GM12878 (cell line): ENCODE measurements around the gene PITPNB. TPM values are rescaled to one million over a fixed set of nuclear protein-coding genes. Genes with fewer than 3 reads are reported as not detected.

ENCODE experiments used
- ATAC-seq: fragments of 200-7000 bp; cut with Tn5 transposase; 3 replicates; pipeline ENCODE4 v1.9.1; 2020; ENCODE audit warnings: mild to moderate bottlenecking, moderate library complexity
- Bru-seq: library from RNA; stranded (reverse); fragments of 400-500 nt; gene quantifications from one replicate; lab custom pipeline; 2021; lab: Mats Ljungman, UMichigan
- BruChase-seq, 2 experiments: library from RNA; stranded (reverse); fragments of 400-500 nt; gene quantifications; one replicate each; lab custom pipeline; 2021; lab: Mats Ljungman, UMichigan
- BruUV-seq: library from RNA; stranded (reverse); fragments of 400-500 nt; replicated peaks from 2 replicates; lab custom pipeline; 2021; lab: Mats Ljungman, UMichigan
- CTCF ChIA-PET: fragments of 300-600 bp; sonication (Branson Sonifier 250); formaldehyde crosslinking; extraction: SDS; loops from one replicate; lab custom pipeline; 2021; ENCODE audit warnings: inconsistent platforms; lab: Yijun Ruan, JAX
- POLR2A ChIA-PET: fragments of 350-600 bp; formaldehyde crosslinking; extraction: SDS; loops from one replicate; lab custom pipeline; 2021; ENCODE audit warnings: inconsistent platforms; lab: Charles Lee
- RAD21 ChIA-PET: fragments of 300-600 bp; sonication (Branson Sonifier 250); formaldehyde crosslinking; loops from one replicate; lab custom pipeline; 2023; ENCODE audit warnings: antibody characterized with exemption; ENCODE audit not compliant: unreplicated experiment; lab: Charles Lee
- SMC1A ChIA-PET: fragments of 300-600 bp; sonication (Branson Sonifier 250); formaldehyde crosslinking; loops from one replicate; lab custom pipeline; 2023; ENCODE audit not compliant: unreplicated experiment, uncharacterized antibody; lab: Charles Lee
- DNase-seq: peaks from one replicate; pipeline ENCODE4 v3.0.0-alpha.2; 2011; ENCODE audit warnings: low read depth, low spot score
- FAIRE-seq: peaks from 3 replicates; lab custom pipeline; 2011; peaks lifted over from hg19 to GRCh38; lab: Jason Lieb, UNC
- H2AFZ ChIP-seq: 2 replicates; pipeline ENCODE4 v1.6.0; 2011; ENCODE audit warnings: low read depth, low read length, control low read depth; ENCODE audit not compliant: control insufficient read depth
- H3K27ac ChIP-seq: 2 replicates; pipeline ENCODE4 v1.5.1; 2011; ENCODE audit warnings: control low read depth; ENCODE audit not compliant: control insufficient read depth, insufficient read depth
- H3K27me3 ChIP-seq, 2 experiments: replicated peaks in 1 of 2; 2 replicates each; pipeline versions ENCODE4 v1.6.0 to v1.6.1; 2011; ENCODE audit warnings: low read length in 1 of 2; ENCODE audit not compliant: control insufficient read depth in 2 of 2, insufficient read depth in 2 of 2
- H3K36me3 ChIP-seq, 2 experiments: 2 replicates each; pipeline ENCODE4 v1.5.1; 2011; ENCODE audit warnings: low read length in 1 of 2; ENCODE audit not compliant: control insufficient read depth in 2 of 2, insufficient read depth in 2 of 2
- H3K4me1 ChIP-seq: 2 replicates; pipeline ENCODE4 v1.6.1; 2011; ENCODE audit warnings: mild to moderate bottlenecking, low read length, moderate library complexity, mixed read lengths; ENCODE audit not compliant: control insufficient read depth, insufficient read depth
- H3K4me2 ChIP-seq: 2 replicates; pipeline ENCODE4 v1.6.0; 2011; ENCODE audit warnings: control low read depth; ENCODE audit not compliant: control insufficient read depth, insufficient read depth
- H3K4me3 ChIP-seq: fragments of 200-600 bp; sonication (generic); 2 replicates; pipeline ENCODE4 v1.5.1; 2016
- H3K79me2 ChIP-seq: 2 replicates; pipeline ENCODE4 v1.6.0; 2011; ENCODE audit warnings: low read length; ENCODE audit not compliant: control insufficient read depth, insufficient read depth
- H3K9ac ChIP-seq: 2 replicates; pipeline ENCODE4 v1.8.0; 2011; ENCODE audit warnings: low read length, control low read depth, mixed read lengths; ENCODE audit not compliant: control insufficient read depth, insufficient read depth
- H3K9me3 ChIP-seq: replicated peaks from 3 replicates; pipeline ENCODE4 v1.5.1; 2011; ENCODE audit warnings: mild to moderate bottlenecking, low read length; ENCODE audit not compliant: control insufficient read depth, insufficient read depth
- H4K20me1 ChIP-seq: 2 replicates; pipeline ENCODE4 v1.6.0; 2011; ENCODE audit not compliant: control insufficient read depth, insufficient read depth
- CBFB ChIP-seq: IDR thresholded peaks from 2 replicates; pipeline ENCODE4 v1.6.1; 2016; ENCODE audit warnings: antibody characterized with exemption, low read depth
- FOXM1 ChIP-seq: IDR thresholded peaks from 2 replicates; pipeline ENCODE4 v1.6.1; 2012; ENCODE audit warnings: low read depth, mild to moderate bottlenecking, inconsistent platforms, low read length, moderate library complexity
- HDAC2 ChIP-seq: fragments of 200-600 bp; sonication (generic); IDR thresholded peaks from 2 replicates; pipeline ENCODE4 v1.6.1; 2017
- KDM1A ChIP-seq: fragments of 200-600 bp; sonication (generic); IDR thresholded peaks from 2 replicates; pipeline ENCODE4 v1.6.1; 2016; ENCODE audit warnings: borderline replicate concordance
- MTA3 ChIP-seq: IDR thresholded peaks from 2 replicates; pipeline ENCODE4 v1.6.1; 2012; ENCODE audit warnings: low read length, inconsistent platforms, borderline replicate concordance
- MXI1 ChIP-seq: fragments of 150-350 bp; IDR thresholded peaks from 2 replicates; pipeline ENCODE4 v1.6.1; 2011; ENCODE audit warnings: low read depth, mild to moderate bottlenecking, inconsistent platforms, low read length, improper control_type of control experiment
- NR2C2 ChIP-seq: IDR thresholded peaks from 2 replicates; pipeline ENCODE4 v1.6.1; 2011; ENCODE audit warnings: borderline replicate concordance, low read depth; ENCODE audit not compliant: control insufficient read depth, insufficient read length
- POLR2A ChIP-seq: IDR thresholded peaks from 2 replicates; pipeline ENCODE4 v1.6.1; 2011; ENCODE audit warnings: low read depth, mild to moderate bottlenecking, low read length
- RELA ChIP-seq: fragments of 450-650 bp; IDR thresholded peaks from 2 replicates; pipeline ENCODE4 v1.8.0; 2014; ENCODE audit warnings: borderline replicate concordance; ENCODE audit not compliant: partially characterized antibody
- SREBF1 ChIP-seq: IDR thresholded peaks from 2 replicates; pipeline ENCODE4 v1.6.1; 2012; ENCODE audit warnings: mild to moderate bottlenecking, low read length
- SUPT20H ChIP-seq: IDR thresholded peaks from 2 replicates; pipeline ENCODE4 v1.6.1; 2011; ENCODE audit warnings: low read depth, mild to moderate bottlenecking, low read length, moderate library complexity, borderline replicate concordance; ENCODE audit not compliant: control insufficient read depth
- TCF7 ChIP-seq: IDR thresholded peaks from 2 replicates; pipeline ENCODE4 v1.6.1; 2014; ENCODE audit warnings: antibody characterized with exemption, borderline replicate concordance
- ZBED1 ChIP-seq: IDR thresholded peaks from 2 replicates; pipeline ENCODE4 v1.6.1; 2016; ENCODE audit warnings: borderline replicate concordance
- WGBS: methylation state at CpG from one replicate; pipeline ENCODE4 v1.1.6; 2016; ENCODE audit warnings: low lambda C conversion rate; ENCODE audit not compliant: insufficient replicate concordance, insufficient coverage; ENCODE audit errors: missing lambda C conversion rate; 5-methylcytosine and 5-hydroxymethylcytosine counted together
- in situ Hi-C: fragments of 300-500 bp; cut with MboI; formaldehyde crosslinking; loops from 9 replicates; pipeline ENCODE4 v1.14.3; 2018; ENCODE audit warnings: mixed read lengths
- intact Hi-C: fragments of 100-400 bp; cut with micrococcal nuclease; formaldehyde crosslinking; loops from one replicate; pipeline ENCODE4 v1.14.2; 2022; ENCODE audit not compliant: unreplicated experiment
- long read RNA-seq, 2 experiments: library from polyadenylated mRNA; unstranded; transcript quantifications; one replicate each; pipeline ENCODE4 v2.0.0, GENCODE V29; 2019 to 2020
- polyA minus RNA-seq, 3 experiments: library from RNA; depleted of rRNA, polyadenylated mRNA; stranded (reverse); fragments of >200 nt; gene quantifications; 2 replicates each; pipeline ENCODE4 v1.2.3, GENCODE V29; 2011
- polyA plus RNA-seq, 11 experiments: library from polyadenylated mRNA; depleted of rRNA in 4 of 11; unstranded in 6 of 11; stranded (reverse) in 5 of 11; fragments of >200 nt; fragmentation: Nextera tagmentation in 4 of 11; fragmentation: Illumina TruSeq in 1 of 11; extraction: Ambion mirVana in 4 of 11; extraction: Trizol in 1 of 11; gene quantifications; 1 replicate in 1 of 11; 2 replicates in 10 of 11; pipeline versions ENCODE4 v1.2.1 to v1.2.3, GENCODE V29; 2011 to 2016; ENCODE audit warnings: inconsistent platforms in 2 of 11, missing spikeins in 2 of 11, low read depth in 1 of 11
- total RNA-seq, 4 experiments: library from RNA; depleted of rRNA in 3 of 4; stranded (reverse); fragments of >200 nt in 3 of 4; fragmentation: Illumina TruSeq in 1 of 4; extraction: Trizol in 1 of 4; gene quantifications; 2 replicates each; pipeline versions ENCODE4 v1.2.1 to v1.2.3, GENCODE V29; 2013 to 2021
- TF ChIP-seq, protein P1 (sequence below): fragments of 450-650 bp; IDR thresholded peaks from 2 replicates; pipeline ENCODE4 v1.6.1; 2014; ENCODE audit warnings: mild to moderate bottlenecking
- TF ChIP-seq, protein P2 (sequence below): fragments of 450-650 bp; IDR thresholded peaks from 2 replicates; pipeline ENCODE4 v1.6.1; 2016; ENCODE audit warnings: mild to moderate bottlenecking
- TF ChIP-seq, protein P3 (sequence below): IDR thresholded peaks from 2 replicates; pipeline ENCODE4 v1.6.1; 2011; ENCODE audit warnings: borderline replicate concordance, low read depth, mild to moderate bottlenecking, moderate library complexity, mixed read lengths, low read length; ENCODE audit not compliant: insufficient read depth; ENCODE audit errors: extremely low read length

Gene PITPNB
- 136 and 166 TPM in 2 replicates for total RNA-seq (2013; cell fraction: nucleolus; rRNA removed)
- total RNA-seq (2014; rRNA removed): 19.7 and 20.1 TPM in 2 replicates
- total RNA-seq (2014; rRNA removed; fragmentation: Illumina TruSeq; extraction: Trizol): 24.8 and 25.4 TPM in 2 replicates
- total RNA-seq (2021): 73.0 and 75.9 TPM in 2 replicates
- polyA plus RNA-seq (2011; ENCODE audit: low read depth): 35.7 TPM
- polyA plus RNA-seq (2011; rRNA removed): 76.4 and 76.9 TPM in 2 replicates
- polyA plus RNA-seq (2011; cell fraction: cytosol; rRNA removed): 28.0 and 33.3 TPM in 2 replicates
- polyA plus RNA-seq (2011; cell fraction: nucleus; rRNA removed): 75.8 and 82.1 TPM in 2 replicates
- 43.7 and 47.0 TPM in 2 replicates for polyA plus RNA-seq (2012)
- 76.1 and 97.2 TPM in 2 replicates for polyA plus RNA-seq (2014; fragmentation: Illumina TruSeq; extraction: Trizol)
- 10 to 100 TPM; 43.5 to 52.8 TPM for polyA plus RNA-seq (2014; fragmentation: Nextera tagmentation; extraction: Ambion mirVana)
- 47.0 and 53.9 TPM in 2 replicates for polyA plus RNA-seq (2014; rRNA removed)
- 100 to 1,000 TPM; 109 to 116 TPM for polyA plus RNA-seq (2016; fragmentation: Nextera tagmentation; extraction: Ambion mirVana)
- 47.2 and 68.1 TPM in 2 replicates for polyA minus RNA-seq (2011; rRNA and poly(A)+ RNA removed)
- 17.6 and 22.0 TPM in 2 replicates for polyA minus RNA-seq (2011; cell fraction: cytosol; rRNA and poly(A)+ RNA removed)
- 48.7 and 96.4 TPM in 2 replicates for polyA minus RNA-seq (2011; cell fraction: nucleus; rRNA and poly(A)+ RNA removed)
- Bru-seq, nascent RNA: percentile 94 among the genes with signal in this experiment
- percentile 95 among the genes with signal in this experiment for BruChase-seq, experiment 1, labeled RNA remaining after a 6-hour chase
- BruChase-seq, experiment 2, labeled RNA remaining after a 2-hour chase: percentile 97 among the genes with signal in this experiment
- long read RNA-seq, experiment 1, partial matches to known transcripts: 3 of 54 reads
- long read RNA-seq, experiment 1, other reads (novel, unspliced or antisense): 48 of 54 reads
- long read RNA-seq, experiment 2, partial matches to known transcripts: 27 of 272 reads
- long read RNA-seq, experiment 2, other reads (novel, unspliced or antisense): 238 of 272 reads

DNA sequence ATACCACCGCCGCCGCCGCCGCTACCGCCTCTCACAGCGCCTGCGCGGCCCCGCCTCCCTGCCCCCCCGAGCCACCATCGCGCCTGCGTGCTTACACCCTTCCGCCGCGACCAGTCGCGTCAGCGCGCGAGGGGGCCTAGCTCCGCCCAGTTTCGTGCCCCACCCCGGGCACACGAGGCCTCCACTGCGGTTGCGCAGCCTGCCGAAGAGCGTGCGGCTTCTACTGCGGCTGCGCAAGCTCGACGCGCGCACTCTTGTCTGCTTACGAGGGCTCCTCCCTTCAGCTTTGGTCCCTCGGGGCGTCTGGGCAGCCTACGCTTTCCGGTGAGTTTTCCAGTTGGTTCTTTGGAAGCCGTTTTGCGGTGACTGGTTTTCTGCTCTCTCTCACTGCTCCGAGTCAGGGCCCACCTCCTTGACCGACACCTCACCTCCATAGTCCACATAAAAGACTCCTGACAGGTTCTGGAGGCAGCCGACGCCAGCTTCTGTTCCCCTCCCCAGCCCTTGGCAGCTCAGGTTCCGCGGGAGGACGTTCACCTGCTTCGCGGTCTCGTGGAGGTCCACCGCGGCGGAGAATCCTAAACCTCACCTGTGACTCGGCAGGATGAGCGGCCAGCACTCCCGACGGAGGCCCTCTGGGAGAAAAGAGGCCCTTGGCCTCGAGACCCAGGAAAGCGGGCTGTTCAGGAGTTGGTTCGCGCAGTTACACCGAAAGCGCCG is at the start of gene PITPNB:
Gene PITPNB (minus strand): TSS at position 35 of the 720 bp plus-strand sequence. CDS start 65 bp downstream, outside the sequence.
- peak within 1 kb of the TSS; percentile 97 for H3K4me2 ChIP-seq
- H3K4me3 ChIP-seq: peak within 1 kb of the TSS; percentile 85
- peak within 1 kb of the TSS; percentile 96 for H3K27ac ChIP-seq
- 0 out of 4 replicates have a peak, but pooled peaks cover 0 to 3% of the 10 kb centered on the region in 2 experiments for H3K36me3 ChIP-seq
- ChIA-PET RAD21 (interaction anchor here (0.5 to 2.5 kb wide), 11 partner anchors 9 to 83 kb away, joined by 3 to 21 read pairs (median 5); no protein-coding TSS in a partner anchor), POLR2A (interaction anchor here (0.6 to 1.8 kb wide), 8 partner anchors 9 to 1246 kb away, joined by 3 to 6 read pairs (median 3); partner anchors contain the start of gene XBP1), SMC1A (interaction anchor here (0.9 to 3.1 kb wide), 12 partner anchors 8 to 89 kb away, joined by 3 to 24 read pairs (median 6); no protein-coding TSS in a partner anchor), CTCF (interaction anchor here (0.7 to 10.1 kb wide), 16 partner anchors 9 to 1437 kb away, joined by 3 to 87 read pairs (median 4); no protein-coding TSS in a partner anchor)
- no peaks in the 10 kb centered on the region for H3K9me3 ChIP-seq
- peak; percentile 90 for DNase-seq
- no peaks in the 10 kb centered on the region for H3K27me3 ChIP-seq
- in situ Hi-C loops: no loop called here
- WGBS: under 1% methylated on average over 68 of the region's 68 CpGs
- BruUV-seq: TSS peak; percentile 75
- peaks cover 54% of the 10 kb centered on the region for H3K79me2 ChIP-seq
- peak; percentile 87 for ATAC-seq
- H3K9ac ChIP-seq: peak within 1 kb of the TSS; percentile 91
- intact Hi-C loops: loop anchor here (2.0 kb wide), 1 partner anchor 33 kb away; no protein-coding TSS in a partner anchor
- H3K4me1 ChIP-seq: no peaks in the 10 kb centered on the region
- peak; percentile 89 for FAIRE-seq
- H4K20me1 ChIP-seq: no peaks in the 10 kb centered on the region; the same call in 1 of the 2 replicates
- peak within 1 kb of the TSS; percentile 92 for H2AFZ ChIP-seq
- TF ChIP-seq, protein P1, sequence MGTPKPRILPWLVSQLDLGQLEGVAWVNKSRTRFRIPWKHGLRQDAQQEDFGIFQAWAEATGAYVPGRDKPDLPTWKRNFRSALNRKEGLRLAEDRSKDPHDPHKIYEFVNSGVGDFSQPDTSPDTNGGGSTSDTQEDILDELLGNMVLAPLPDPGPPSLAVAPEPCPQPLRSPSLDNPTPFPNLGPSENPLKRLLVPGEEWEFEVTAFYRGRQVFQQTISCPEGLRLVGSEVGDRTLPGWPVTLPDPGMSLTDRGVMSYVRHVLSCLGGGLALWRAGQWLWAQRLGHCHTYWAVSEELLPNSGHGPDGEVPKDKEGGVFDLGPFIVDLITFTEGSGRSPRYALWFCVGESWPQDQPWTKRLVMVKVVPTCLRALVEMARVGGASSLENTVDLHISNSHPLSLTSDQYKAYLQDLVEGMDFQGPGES: no peak; the same call in 1 of the 2 replicates
- TF ChIP-seq MXI1 (0 out of 2 replicates have a peak, but pooled peaks have one; percentile 39), POLR2A (peak; percentile 80), CBFB (no peak; the same call in 1 of the 2 replicates), SREBF1 (no peak), ZBED1 (no peak), NR2C2 (no peak), TCF7 (no peak), RELA (no peak), FOXM1 (no peak), SUPT20H (no peak), MTA3 (no peak), KDM1A (no peak), HDAC2 (no peak)
- TF ChIP-seq, protein P2, sequence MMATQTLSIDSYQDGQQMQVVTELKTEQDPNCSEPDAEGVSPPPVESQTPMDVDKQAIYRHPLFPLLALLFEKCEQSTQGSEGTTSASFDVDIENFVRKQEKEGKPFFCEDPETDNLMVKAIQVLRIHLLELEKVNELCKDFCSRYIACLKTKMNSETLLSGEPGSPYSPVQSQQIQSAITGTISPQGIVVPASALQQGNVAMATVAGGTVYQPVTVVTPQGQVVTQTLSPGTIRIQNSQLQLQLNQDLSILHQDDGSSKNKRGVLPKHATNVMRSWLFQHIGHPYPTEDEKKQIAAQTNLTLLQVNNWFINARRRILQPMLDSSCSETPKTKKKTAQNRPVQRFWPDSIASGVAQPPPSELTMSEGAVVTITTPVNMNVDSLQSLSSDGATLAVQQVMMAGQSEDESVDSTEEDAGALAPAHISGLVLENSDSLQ: peak; percentile 22; the same call in 1 of the 2 replicates
- TF ChIP-seq, protein P3, sequence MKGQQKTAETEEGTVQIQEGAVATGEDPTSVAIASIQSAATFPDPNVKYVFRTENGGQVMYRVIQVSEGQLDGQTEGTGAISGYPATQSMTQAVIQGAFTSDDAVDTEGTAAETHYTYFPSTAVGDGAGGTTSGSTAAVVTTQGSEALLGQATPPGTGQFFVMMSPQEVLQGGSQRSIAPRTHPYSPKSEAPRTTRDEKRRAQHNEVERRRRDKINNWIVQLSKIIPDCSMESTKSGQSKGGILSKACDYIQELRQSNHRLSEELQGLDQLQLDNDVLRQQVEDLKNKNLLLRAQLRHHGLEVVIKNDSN: no peak
